ENCODE results near the gene SDK1. TPM values are rescaled to one million over a fixed set of nuclear protein-coding genes. Genes with fewer than 3 reads are reported as not detected.
A peak's percentile ranks its signal among the peaks of the same experiment; 100 is the strongest.

SDK1 gene
- total and polyA plus RNA-seq, 2 donors: 3.2 to 7.8 TPM

- no peak for DNase-seq (ENCODE audit: low read depth in 6 of 9, low spot score in 9 of 9)
- 70% methylated on average over 8 of the region's 8 CpGs for WGBS
- Histone ChIP-seq H3K4me1 (ENCODE audit: control insufficient read depth in 2 of 2, insufficient read depth in 2 of 2, low read length in 2 of 2) (no peaks in the 10 kb centered on the region), H3K36me3 (ENCODE audit: control insufficient read depth in 2 of 2, insufficient read depth in 2 of 2, low read length in 1 of 2) (no peaks in the 10 kb centered on the region), H3K27ac (ENCODE audit: low read depth in 1 of 2, low read length in 1 of 2) (no peak overlapping the region), H3K9me3 (ENCODE audit: control insufficient read depth in 2 of 2, insufficient read depth in 1 of 2, low read length in 1 of 2) (no peaks in the 10 kb centered on the region), H3K4me3 (ENCODE audit: low read length in 2 of 2) (no peak overlapping the region), H3K27me3 (ENCODE audit: control insufficient read depth in 2 of 2, insufficient read depth in 1 of 2, low read length in 1 of 2) (no peaks in the 10 kb centered on the region)
Measured at GRCh38 chr7:4000934-4001333, 699.9 kb downstream of the SDK1 start.

- no peak for DNase-seq (ENCODE audit: low read depth in 6 of 9, low spot score in 9 of 9)
- H3K27me3 ChIP-seq (ENCODE audit: control insufficient read depth in 2 of 2, insufficient read depth in 1 of 2, low read length in 1 of 2): no peaks in the 10 kb centered on the region
- 79% methylated on average over 4 of the region's 4 CpGs for WGBS
Measured at GRCh38 chr7:4001742-4002141, 700.7 kb downstream of the SDK1 start.

GRCh38 chr7:4003503-4003902 lies 702.5 kb downstream of the SDK1 start:
- H3K4me1 ChIP-seq (ENCODE audit: control insufficient read depth in 2 of 2, insufficient read depth in 2 of 2, low read length in 2 of 2): no peaks in the 10 kb centered on the region
- H3K4me3 ChIP-seq (ENCODE audit: low read length in 2 of 2): no peak overlapping the region
- no peaks in the 10 kb centered on the region for H3K36me3 ChIP-seq (ENCODE audit: control insufficient read depth in 2 of 2, insufficient read depth in 2 of 2, low read length in 1 of 2)
- no peaks in the 10 kb centered on the region for H3K27me3 ChIP-seq (ENCODE audit: control insufficient read depth in 2 of 2, insufficient read depth in 1 of 2, low read length in 1 of 2)
- 94% methylated on average over 9 of the region's 9 CpGs for WGBS
- no peak overlapping the region for H3K27ac ChIP-seq (ENCODE audit: low read depth in 1 of 2, low read length in 1 of 2)
- no peak for DNase-seq (ENCODE audit: low read depth in 6 of 9, low spot score in 9 of 9)
- H3K9me3 ChIP-seq (ENCODE audit: control insufficient read depth in 2 of 2, insufficient read depth in 1 of 2, low read length in 1 of 2): no peaks in the 10 kb centered on the region

More at GRCh38 chr7:4001742-4002141, 700.7 kb downstream of the SDK1 start:
- Histone ChIP-seq H3K4me1 (ENCODE audit: control insufficient read depth in 2 of 2, insufficient read depth in 2 of 2, low read length in 2 of 2) (no peaks in the 10 kb centered on the region), H3K27ac (ENCODE audit: low read depth in 1 of 2, low read length in 1 of 2) (no peak overlapping the region), H3K36me3 (ENCODE audit: control insufficient read depth in 2 of 2, insufficient read depth in 2 of 2, low read length in 1 of 2) (no peaks in the 10 kb centered on the region), H3K9me3 (ENCODE audit: control insufficient read depth in 2 of 2, insufficient read depth in 1 of 2, low read length in 1 of 2) (no peaks in the 10 kb centered on the region), H3K4me3 (ENCODE audit: low read length in 2 of 2) (no peak overlapping the region)

- WGBS: 93% methylated on average over 11 of the region's 11 CpGs
- H3K27ac ChIP-seq (ENCODE audit: low read depth in 1 of 2, low read length in 1 of 2): peak overlapping the region in 1 of 2 donors; percentile 69
Measured at GRCh38 chr7:4006687-4007086, 705.6 kb downstream of the SDK1 start.

GRCh38 chr7:4009211-4010060 lies 708.4 kb downstream of the SDK1 start:
- Histone ChIP-seq H3K9me3 (ENCODE audit: control insufficient read depth in 2 of 2, insufficient read depth in 1 of 2, low read length in 1 of 2) (no peaks in the 10 kb centered on the region), H3K36me3 (ENCODE audit: control insufficient read depth in 2 of 2, insufficient read depth in 2 of 2, low read length in 1 of 2) (no peaks in the 10 kb centered on the region), H3K4me1 (ENCODE audit: control insufficient read depth in 2 of 2, insufficient read depth in 2 of 2, low read length in 2 of 2) (peaks cover 0 to 2% of the 10 kb centered on the region in 2 donors), H3K27me3 (ENCODE audit: control insufficient read depth in 2 of 2, insufficient read depth in 1 of 2, low read length in 1 of 2) (no peaks in the 10 kb centered on the region), H3K27ac (ENCODE audit: low read depth in 1 of 2, low read length in 1 of 2) (no peak overlapping the region), H3K4me3 (ENCODE audit: low read length in 2 of 2) (no peak overlapping the region)
- no peak for DNase-seq (ENCODE audit: low read depth in 6 of 9, low spot score in 9 of 9)
- 88% methylated on average over 16 of the region's 16 CpGs for WGBS

More at GRCh38 chr7:4006687-4007086, 705.6 kb downstream of the SDK1 start:
- Histone ChIP-seq H3K9me3 (ENCODE audit: control insufficient read depth in 2 of 2, insufficient read depth in 1 of 2, low read length in 1 of 2) (no peaks in the 10 kb centered on the region), H3K4me1 (ENCODE audit: control insufficient read depth in 2 of 2, insufficient read depth in 2 of 2, low read length in 2 of 2) (peaks cover 0 to 2% of the 10 kb centered on the region in 2 donors), H3K4me3 (ENCODE audit: low read length in 2 of 2) (no peak overlapping the region), H3K27me3 (ENCODE audit: control insufficient read depth in 2 of 2, insufficient read depth in 1 of 2, low read length in 1 of 2) (no peaks in the 10 kb centered on the region), H3K36me3 (ENCODE audit: control insufficient read depth in 2 of 2, insufficient read depth in 2 of 2, low read length in 1 of 2) (no peaks in the 10 kb centered on the region)
- DNase-seq (ENCODE audit: low read depth in 6 of 9, low spot score in 9 of 9): peak in 1 of 9 donors; percentile 2

GRCh38 chr7:4010061-4010605 lies 709.1 kb downstream of the SDK1 start:
- WGBS: 93% methylated on average over 13 of the region's 13 CpGs
- Histone ChIP-seq H3K9me3 (ENCODE audit: control insufficient read depth in 2 of 2, insufficient read depth in 1 of 2, low read length in 1 of 2) (no peaks in the 10 kb centered on the region), H3K27me3 (ENCODE audit: control insufficient read depth in 2 of 2, insufficient read depth in 1 of 2, low read length in 1 of 2) (no peaks in the 10 kb centered on the region), H3K4me3 (ENCODE audit: low read length in 2 of 2) (no peak overlapping the region), H3K36me3 (ENCODE audit: control insufficient read depth in 2 of 2, insufficient read depth in 2 of 2, low read length in 1 of 2) (no peaks in the 10 kb centered on the region), H3K27ac (ENCODE audit: low read depth in 1 of 2, low read length in 1 of 2) (no peak overlapping the region), H3K4me1 (ENCODE audit: control insufficient read depth in 2 of 2, insufficient read depth in 2 of 2, low read length in 2 of 2) (peaks cover 0 to 2% of the 10 kb centered on the region in 2 donors)
- DNase-seq (ENCODE audit: low read depth in 6 of 9, low spot score in 9 of 9): no peak

GRCh38 chr7:4010923-4011656 lies 710.0 kb downstream of the SDK1 start:
- WGBS: 81% methylated on average over 30 of the region's 30 CpGs
- Histone ChIP-seq H3K4me3 (ENCODE audit: low read length in 2 of 2) (no peak overlapping the region), H3K36me3 (ENCODE audit: control insufficient read depth in 2 of 2, insufficient read depth in 2 of 2, low read length in 1 of 2) (no peaks in the 10 kb centered on the region), H3K27me3 (ENCODE audit: control insufficient read depth in 2 of 2, insufficient read depth in 1 of 2, low read length in 1 of 2) (no peaks in the 10 kb centered on the region), H3K9me3 (ENCODE audit: control insufficient read depth in 2 of 2, insufficient read depth in 1 of 2, low read length in 1 of 2) (no peaks in the 10 kb centered on the region), H3K27ac (ENCODE audit: low read depth in 1 of 2, low read length in 1 of 2) (no peak overlapping the region), H3K4me1 (ENCODE audit: control insufficient read depth in 2 of 2, insufficient read depth in 2 of 2, low read length in 2 of 2) (peaks cover 0 to 2% of the 10 kb centered on the region in 2 donors)
- DNase-seq (ENCODE audit: low read depth in 6 of 9, low spot score in 9 of 9): no peak

GRCh38 chr7:4013793-4014192 lies 712.7 kb downstream of the SDK1 start:
- no peak for DNase-seq (ENCODE audit: low read depth in 6 of 9, low spot score in 9 of 9)
- H3K9me3 ChIP-seq (ENCODE audit: control insufficient read depth in 2 of 2, insufficient read depth in 1 of 2, low read length in 1 of 2): peaks cover 0 to 3% of the 10 kb centered on the region in 2 donors
- peaks cover 0 to 2% of the 10 kb centered on the region in 2 donors for H3K4me1 ChIP-seq (ENCODE audit: control insufficient read depth in 2 of 2, insufficient read depth in 2 of 2, low read length in 2 of 2)
- H3K4me3 ChIP-seq (ENCODE audit: low read length in 2 of 2): no peak overlapping the region
- no peak overlapping the region for H3K27ac ChIP-seq (ENCODE audit: low read depth in 1 of 2, low read length in 1 of 2)
- H3K36me3 ChIP-seq (ENCODE audit: control insufficient read depth in 2 of 2, insufficient read depth in 2 of 2, low read length in 1 of 2): no peaks in the 10 kb centered on the region
- H3K27me3 ChIP-seq (ENCODE audit: control insufficient read depth in 2 of 2, insufficient read depth in 1 of 2, low read length in 1 of 2): no peaks in the 10 kb centered on the region
- 59% methylated on average over 10 of the region's 10 CpGs for WGBS

Data from thymus (tissue), 11 donors.